Medulla oblongata (tissue), 1 donor: Measurements from ENCODE around the gene PMAIP1.
A peak's percentile ranks its signal among the peaks of the same experiment; 100 is the strongest.
"Not testable (repeated sequence)": the region's sequence is repeated elsewhere in the genome, so short reads cannot be mapped to it uniquely, and the experiment has no call there.

Experiments used
- DNase-seq: peaks from one replicate; pipeline ENCODE4 v3.0.0-alpha.2; 2015; ENCODE audit errors: extremely low spot score

PMAIP1 gene

DNA sequence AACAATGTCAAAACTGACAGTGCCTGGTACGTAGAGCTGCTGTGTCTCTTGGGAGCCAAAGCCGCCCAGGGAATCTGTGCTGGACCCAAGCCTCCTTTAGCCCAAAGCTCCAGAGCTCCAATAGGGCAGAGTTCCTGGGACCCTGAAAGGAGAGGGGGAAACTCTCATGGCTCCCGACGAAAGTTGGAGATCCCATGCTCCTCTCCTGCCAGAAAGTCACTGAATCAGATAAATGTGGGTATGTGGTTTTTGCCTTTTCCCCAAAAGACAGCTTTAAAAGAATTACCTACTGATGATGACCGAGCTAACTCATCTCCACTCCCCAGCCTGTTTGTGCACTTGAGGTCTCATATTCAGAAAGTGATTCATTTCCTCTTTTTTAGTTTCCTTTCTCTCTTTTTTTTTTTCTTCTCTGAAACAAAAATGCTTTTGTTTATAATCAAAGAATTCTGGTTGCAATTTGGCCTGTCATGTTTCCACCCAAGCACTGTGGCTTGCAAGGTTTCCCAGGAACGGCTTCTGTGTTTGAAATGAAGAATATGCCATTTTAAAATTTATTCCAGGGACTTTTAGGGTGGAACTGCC, 14.1 kb upstream of the PMAIP1 start:
- peak; percentile 11 for DNase-seq

DNA sequence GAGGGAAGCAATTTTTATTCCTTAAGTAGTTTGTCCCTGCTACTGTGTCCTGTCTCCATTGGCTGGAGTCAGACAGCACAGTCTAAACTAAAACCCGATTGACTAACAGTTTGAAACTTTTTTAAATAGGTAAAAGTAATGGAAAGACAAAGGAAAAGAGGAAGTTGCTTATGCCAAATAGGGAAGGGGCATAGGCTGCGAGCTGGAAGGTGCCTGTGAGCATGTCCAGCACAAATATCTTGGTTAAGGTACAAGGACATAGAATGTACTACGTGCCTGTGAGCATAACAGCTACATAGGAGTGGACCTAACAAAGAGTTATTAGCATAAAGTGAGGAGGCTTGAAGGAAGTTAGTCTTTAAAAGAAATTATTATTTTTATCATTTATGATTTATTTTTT, 13.4 kb upstream of the PMAIP1 start:
- DNase-seq = not testable (repeated sequence)

DNA sequence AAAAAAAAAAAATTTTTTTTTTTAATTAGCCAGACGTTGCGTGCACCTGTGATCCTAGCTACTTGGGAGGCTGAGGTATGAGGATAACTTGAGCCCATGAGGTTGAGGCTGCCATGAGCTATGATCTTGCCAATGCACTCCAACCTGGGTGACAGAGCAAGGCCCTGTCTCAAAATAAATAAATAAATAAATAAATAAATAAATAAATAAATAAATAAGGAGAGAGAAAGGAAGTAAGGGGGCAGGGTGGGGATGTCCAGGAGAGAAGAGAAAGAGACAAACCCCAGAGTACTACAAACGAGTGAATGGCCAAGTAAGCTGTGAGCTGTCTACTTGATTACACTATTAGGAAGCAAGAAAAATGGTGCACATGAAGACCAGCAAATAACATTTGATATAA, 7.7 kb upstream of the PMAIP1 start:
- no peak for DNase-seq

DNA sequence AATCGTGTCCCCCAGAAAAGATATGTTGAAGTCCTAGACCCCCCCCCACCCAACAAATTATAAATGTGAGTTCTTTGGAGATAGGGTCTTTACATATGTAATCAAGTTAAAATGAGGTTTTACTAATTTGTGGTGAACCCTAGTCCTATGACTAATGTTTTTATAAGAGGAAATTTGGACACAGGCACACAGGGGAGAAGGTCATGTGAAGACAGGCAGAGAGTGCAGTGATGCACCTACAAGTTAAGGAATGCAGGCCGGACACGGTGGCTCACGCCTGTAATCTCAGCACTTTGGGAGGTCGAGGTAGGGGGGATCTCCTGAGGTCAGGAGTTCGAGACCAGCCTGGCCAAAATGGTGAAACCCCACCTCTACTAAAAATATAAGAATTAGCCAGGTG, 5.8 kb upstream of the PMAIP1 start:
- no peak for DNase-seq

DNA sequence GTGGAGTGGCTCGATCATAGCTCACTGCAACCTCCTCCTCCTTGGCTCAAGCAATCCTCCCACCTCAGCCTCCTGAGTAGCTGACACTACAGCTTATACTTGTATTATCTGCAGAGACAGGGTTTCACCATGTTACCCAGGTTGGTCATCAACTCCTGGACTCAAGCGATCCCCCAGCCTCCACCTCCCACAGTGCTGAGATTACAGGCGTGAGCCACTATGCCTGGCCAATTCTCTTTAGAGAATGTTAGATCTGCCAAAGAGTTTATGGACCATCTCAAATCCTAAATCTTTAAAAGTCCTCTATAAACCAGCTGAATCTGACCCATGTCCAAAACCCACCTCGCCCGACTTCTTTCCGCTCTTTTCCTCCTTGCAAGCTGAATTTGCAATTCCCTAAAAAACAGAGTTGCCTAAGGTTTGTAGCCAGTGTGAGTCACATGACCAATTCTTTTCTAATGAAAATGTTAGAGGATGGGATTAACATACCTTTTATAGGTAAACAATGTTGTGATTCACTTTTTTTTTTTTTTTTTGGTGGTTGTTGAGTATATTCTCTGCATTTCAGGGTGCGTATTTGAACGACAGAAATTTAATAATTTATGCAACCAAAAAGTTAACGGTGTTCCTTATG, 2.4 kb upstream of the PMAIP1 start:
- DNase-seq = no peak

DNA sequence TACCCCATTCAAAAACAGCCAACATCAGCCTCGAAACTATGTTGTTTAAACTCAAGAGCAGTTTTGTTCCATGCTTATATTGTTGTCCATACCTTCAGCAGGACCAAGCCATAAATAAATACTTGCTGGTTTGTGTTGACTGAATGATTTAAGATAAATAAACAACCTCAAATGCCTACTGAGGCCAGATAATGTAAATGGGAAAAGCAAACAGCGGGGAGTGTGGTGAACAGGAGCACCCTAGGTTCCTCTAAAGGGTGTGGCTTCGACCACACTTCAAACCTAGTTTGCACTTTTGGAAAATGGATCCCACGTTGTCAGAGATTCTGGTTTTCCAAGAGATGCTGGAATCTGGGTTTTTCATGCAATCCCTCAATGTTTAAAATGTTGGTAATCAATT, 1.7 kb upstream of the PMAIP1 start:
- DNase-seq = no peak

DNA sequence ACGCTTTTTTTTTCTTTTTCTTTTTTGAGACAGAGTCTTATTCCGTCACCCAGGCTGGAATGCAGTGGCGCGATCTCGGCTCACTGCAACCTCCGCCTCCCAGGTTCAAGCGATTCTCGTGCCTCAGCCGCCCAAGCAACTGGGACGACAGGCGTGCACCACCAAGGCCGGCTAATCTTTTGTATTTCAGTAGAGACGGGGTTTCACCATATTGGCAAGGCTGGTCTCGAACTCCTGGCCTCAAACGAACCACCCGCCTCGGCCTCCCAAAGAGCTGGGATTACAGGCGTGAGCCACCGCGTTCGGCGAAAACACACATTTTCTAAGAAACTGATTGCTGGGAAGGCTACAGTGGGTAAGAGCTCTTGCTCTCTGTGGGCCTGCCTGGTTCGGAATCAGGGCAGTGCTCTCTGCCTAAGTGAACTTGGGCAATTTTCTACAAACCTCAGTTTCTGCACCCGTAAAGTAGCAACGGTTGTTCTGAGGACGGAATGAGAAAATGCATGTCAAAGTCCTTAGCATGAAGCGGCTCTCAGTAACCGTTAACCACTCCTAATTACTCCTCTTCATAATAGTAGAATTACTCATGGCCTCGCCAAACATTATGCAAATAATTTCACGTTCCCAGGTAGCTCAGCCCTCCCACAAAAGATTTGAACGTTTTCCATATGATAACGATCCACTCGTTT, 1.0 kb upstream of the PMAIP1 start:
- no peak for DNase-seq

DNA sequence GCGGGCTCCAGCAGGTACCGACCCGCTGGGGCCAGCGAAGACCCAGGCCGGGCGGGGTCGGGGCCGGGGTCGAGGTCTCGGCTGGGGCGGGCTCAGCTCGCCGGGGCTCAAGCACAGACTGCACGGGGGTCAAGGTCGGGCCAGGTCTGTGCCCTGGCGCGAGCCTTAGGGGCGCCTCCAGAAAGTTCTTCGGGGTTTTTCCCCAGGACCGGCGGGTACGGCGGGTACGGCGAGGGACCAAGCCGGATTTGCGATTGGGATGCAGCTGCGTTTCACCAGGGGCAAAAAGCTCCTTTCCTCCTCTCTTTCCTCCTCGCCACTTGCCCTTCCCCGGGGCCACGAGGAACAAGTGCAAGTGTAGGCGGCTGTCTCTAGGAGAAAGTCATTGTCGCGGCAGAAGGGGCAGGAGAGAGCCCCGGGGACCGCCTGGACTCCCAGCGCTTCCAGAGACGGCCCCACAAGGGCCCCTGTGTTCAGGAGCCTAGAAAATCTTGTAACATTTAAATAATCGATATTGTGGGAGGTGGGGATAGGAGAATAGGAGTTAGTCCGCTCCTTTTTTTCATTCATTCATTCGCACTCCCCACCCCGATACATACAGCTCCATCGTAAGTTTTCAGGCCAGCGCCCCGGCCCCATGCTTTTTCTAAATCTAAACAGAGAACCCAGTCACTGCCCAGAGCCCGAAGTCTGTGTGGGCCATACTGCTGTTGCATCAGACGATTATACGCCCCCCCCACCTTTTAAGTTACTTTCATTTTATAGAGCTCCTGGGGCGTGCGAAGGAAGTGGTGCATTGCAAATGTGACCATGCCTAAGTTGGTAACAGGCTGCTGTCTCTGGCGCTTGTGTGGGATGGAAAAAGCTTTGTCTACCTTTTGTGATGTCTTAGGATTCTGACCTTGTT, 679 bp downstream of the PMAIP1 start:
- peak; percentile 46 for DNase-seq

DNA sequence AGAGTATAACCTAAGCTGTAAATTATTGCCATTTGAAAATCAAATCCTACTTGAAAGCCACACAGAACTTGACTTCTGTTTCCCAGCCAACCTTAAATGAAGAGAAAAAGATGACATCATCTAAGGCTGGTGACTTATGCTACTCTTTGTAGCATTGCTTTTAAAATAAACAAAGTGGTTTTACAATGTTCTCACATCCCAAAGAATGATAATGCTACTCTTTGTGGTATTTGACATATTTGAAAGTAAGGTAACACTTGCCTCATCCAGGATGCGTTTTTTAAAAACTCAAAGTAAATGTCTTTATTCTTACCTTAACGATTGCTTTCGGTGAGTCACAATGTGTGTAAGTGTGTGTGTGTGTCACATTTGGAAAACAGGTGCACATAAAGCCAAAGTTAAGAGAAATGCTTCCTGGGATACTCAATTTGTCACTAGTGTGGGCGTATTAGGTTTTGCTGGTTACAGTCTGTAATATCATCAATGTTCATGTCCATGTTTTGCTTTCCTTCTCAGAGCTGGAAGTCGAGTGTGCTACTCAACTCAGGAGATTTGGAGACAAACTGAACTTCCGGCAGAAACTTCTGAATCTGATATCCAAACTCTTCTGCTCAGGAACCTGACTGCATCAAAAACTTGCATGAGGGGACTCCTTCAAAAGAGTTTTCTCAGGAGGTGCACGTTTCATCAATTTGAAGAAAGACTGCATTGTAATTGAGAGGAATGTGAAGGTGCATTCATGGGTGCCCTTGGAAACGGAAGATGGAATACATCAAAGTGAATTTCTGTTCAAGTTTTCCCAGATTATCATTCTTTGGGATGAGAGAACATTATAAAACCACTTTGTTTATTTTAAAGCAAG, 2.6 kb downstream of the PMAIP1 start:
- DNase-seq = no peak

DNA sequence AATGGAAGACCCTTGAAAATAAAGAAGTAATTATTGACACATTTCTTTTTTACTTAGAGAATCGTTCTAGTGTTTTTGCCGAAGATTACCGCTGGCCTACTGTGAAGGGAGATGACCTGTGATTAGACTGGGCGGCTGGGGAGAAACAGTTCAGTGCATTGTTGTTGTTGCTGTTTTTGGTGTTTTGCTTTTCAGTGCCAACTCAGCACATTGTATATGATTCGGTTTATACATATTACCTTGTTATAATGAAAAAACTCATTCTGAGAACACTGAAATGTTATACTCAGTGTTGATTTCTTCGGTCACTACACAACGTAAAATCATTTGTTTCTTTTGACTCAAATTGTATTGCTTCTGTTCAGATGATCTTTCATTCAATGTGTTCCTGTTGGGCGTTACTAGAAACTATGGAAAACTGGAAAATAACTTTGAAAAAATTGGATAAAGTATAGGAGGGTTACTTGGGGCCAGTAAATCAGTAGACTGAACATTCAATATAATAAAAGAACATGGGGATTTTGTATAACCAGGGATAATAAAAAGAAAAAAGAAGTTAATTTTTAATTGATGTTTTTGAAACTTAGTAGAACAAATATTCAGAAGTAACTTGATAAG, 3.3 kb downstream of the PMAIP1 start:
- DNase-seq = no peak

DNA sequence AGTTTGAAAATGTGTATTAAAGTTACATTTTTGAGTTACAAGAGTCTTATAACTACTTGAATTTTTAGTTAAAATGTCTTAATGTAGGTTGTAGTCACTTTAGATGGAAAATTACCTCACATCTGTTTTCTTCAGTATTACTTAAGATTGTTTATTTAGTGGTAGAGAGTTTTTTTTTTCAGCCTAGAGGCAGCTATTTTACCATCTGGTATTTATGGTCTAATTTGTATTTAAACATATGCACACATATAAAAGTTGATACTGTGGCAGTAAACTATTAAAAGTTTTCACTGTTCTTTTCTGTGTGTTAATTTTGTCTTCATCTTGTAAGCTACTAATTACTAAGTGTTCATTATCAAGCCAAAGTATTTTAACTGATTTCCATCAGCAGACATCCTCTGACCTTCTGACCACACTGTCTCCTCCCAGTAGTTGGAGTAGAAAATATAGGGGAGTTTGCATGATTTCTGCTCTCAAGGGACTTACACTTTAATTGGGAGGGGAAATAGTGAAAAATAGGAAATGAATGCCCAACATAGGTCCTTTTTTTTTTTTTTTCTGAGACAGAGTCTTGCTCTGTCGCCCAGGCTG, 4.3 kb downstream of the PMAIP1 start:
- DNase-seq = no peak

DNA sequence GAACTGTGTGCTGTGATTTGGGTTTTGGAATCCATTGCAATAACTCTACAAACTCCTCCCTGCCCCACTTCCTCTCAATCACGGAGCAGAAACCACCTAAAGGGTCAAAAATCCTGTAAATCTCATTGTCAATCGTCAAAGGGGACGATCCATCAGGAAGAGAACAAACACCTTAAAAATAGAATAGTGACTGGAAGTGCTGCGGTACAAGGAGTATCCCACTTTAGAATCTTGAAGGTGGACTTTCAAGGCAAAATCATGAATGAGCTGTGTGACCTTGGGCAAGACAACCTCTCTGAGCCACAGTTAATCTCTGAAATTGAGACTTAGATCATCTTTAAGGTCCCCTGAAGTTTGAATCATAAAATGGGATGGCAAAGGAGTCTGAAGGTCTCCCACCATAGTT, 5.9 kb downstream of the PMAIP1 start:
- no peak for DNase-seq

DNA sequence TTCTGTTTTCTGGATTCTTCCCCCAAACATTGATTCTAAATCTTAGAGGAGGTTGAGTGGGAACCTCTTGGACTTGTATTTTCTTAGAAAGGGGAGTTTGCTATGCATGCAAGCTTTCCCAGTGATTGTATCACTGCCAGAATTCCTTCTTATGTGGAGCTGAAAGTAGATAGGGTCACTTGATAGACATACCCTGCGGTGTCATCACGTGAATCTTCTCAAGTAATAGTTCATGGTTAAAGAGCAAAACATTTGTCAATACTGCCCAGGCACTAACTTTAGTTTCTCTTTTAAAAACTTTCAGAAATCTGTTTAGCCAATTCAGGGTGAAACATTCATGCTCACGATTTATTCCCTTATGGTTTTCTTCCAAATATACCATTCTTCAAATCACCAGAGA, 6.4 kb downstream of the PMAIP1 start:
- DNase-seq = no peak

DNA sequence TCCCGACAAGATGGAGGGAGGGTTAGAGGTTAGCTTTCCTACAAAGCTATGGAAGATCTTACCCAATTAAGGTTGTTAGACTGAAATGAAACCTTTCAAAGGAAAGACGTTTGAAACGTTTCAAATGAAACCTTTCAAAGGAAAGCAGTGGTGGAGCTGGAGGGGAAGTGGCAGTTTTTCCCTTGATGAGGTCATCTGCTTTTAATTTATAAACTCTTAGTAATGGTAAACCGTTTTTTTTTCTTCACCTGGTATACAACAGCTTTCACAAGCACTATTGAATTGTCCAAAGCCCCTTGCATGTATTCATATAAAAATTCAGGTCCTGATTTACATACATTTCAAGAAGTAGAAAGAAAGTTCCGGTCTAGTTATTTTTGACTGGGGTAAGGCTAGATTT, 7.4 kb downstream of the PMAIP1 start:
- DNase-seq = no peak

DNA sequence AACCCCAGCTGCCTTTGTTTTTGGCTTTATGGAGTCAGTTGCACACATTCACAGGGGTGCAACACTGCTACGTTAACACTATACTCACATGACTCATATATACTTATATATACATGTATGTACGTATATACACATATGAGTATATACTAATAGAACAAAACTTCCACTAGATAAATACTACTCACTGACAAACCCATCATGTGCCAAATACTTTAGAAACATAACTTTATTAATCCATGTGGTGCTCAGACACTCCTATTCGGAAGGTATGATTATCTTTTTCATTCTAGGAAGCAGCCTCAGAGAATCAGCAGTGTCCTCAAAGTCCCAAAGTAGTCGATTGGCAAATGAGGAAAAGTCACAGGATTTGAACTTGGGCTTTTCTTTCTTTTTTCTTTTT, 7.9 kb downstream of the PMAIP1 start:
- no peak for DNase-seq

DNA sequence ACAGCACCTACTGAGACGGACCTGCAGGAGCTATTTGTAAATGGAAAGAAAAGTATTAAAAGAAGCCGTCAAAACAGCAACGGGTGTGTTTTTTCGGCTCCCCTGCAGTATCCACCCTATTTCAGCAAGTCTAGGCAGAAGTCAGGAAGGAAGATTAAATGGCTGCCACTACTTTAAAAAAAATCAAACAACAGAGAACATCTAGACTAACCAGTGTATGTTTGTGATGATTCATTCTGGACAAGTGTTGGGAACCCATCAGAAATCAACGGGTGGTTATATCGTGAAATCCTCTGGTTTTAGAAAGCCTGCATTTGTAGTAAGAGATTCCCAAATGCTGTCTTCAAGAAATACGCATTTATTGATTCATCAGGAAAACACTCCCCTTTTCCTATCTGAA, 9.0 kb downstream of the PMAIP1 start:
- no peak for DNase-seq

DNA sequence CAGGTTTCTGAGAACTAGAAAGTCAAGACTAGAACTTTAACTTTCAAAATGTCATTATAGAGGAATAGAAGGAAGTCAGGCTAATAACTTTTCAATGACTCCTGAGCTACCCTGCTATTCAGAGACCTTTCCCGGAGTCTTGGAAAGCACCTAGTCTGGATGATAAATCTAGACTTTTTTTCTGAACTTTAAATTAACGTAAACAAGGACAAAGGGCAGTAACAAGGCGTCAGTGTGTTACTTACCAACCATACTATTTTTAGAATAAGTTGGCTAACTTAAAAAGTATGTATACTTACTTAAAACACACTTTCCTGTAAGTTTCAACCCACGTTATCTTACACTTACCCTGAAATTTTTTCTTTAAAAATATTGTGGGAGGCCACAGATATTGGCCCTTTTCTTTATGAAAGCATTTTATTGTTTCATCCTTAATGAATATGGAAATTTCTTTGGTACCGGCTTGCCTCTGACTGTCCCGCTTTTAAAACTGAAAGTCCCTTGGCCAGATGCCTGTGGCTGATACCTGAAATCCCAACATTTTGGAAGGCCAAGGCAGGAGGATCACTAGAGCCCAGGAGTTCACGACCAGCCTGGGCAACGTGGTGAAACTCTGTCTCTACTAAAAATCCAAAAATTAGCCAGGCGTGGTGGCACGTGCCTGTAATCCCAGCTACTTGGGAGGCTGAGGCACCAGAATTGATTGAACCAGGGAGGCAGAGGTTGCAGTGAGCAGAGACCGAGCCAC, 9.7 kb downstream of the PMAIP1 start:
- DNase-seq = no peak

DNA sequence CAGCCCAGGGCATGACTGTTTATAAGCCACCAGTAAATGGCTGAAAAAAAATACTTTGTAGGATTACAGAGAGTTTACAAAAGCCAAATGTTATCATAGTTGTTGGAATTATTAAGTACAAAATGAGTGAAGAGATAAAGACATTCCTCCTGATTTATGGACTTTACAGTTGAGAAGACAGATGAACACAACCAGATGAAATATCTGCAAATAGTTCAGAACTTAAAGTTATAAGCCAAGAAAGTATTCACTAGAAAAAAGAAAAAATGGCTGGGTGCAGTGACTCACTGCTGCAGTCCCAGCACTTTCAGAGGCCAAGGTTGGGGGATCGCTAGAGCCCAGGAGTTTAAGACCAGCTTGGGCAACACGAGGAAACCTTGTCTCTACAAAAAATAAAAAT, 11.2 kb downstream of the PMAIP1 start:
- DNase-seq = no peak

DNA sequence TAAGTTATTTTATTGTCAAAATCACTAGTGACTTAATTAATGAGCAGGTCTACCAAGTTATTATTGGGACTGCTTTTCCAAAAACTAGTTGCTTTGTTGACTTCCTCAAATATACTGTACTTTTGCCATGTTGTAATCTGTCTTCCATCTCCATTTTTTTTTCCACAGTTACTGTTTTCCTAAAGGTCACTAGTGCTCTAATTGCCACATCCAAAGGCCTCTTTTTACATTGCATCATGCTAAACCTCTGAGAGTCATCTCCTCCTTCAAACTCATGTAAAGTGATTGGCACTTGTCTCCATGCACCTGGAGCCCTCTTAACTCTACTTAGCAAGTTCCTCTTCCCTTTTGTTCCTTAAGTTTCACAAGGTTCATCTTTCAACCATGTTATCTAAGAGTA, 11.8 kb downstream of the PMAIP1 start:
- DNase-seq = no peak

DNA sequence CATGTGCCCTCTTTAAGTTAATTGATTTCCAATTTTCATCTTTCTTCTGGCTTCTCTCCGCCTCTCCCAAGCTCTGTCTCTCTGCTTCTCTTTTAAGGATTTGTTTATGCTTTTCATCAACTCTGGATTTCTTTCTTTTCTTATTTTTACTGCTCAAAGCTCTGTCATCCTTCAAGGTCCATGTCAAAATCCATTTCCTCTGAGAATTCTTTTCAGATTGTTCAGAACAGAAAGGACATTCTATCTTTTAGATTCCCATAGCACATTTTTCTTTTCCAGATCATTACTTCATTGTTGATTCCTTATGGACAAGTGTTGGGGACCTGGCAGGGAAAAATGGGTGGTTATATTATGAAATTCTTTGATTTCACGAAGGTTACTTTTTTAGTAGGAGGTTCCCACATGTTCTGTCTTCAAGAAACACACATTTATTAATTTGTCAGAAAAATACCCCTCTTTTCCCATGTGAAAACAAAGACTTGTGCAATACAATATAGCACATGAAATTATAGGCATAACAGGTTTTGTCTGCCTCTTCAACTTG, 12.3 kb downstream of the PMAIP1 start:
- no peak for DNase-seq
